ENCODE data around the gene PEX10.

DNA sequence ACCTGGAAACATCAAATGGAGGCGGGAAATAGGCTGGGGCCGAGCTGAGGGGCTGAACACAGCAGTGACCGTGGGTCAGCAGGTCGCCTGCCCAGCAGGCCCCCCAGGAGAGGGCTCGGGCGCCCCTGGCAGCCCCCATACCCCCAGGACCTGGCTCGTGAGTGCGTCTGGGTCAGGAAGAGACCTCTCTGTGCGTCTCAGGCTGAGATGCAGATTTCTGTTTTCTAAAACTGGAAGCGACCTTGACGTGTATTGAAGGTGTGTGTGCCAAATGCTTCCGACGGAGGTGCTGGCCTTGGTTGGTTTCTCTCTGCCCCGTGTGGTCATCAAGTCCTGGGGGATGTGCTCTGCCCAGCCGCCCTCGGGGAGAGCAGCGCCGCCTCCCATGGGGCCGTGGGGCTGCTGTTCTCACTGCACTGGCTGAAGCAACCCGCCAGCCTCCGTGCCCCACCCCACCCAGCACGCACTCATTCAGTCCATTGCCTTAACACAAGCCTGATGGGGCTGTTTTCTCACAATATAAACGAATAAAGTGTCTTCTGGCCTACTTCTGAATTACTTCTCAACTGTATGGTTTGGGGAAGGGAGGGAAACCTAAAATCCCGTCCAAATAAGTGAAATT lies 7.4 kb downstream of the PEX10 start:
- TF ChIP-seq POLR2A (IDR thresholded peaks at IDR 0.05; ENCODE audit: extremely low read depth, insufficient read length) = no peak
- TF ChIP-seq, protein P1, sequence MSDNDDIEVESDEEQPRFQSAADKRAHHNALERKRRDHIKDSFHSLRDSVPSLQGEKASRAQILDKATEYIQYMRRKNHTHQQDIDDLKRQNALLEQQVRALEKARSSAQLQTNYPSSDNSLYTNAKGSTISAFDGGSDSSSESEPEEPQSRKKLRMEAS (IDR thresholded peaks at IDR 0.05; ENCODE audit: low read depth, low read length) = no peak
- TF ChIP-seq, protein P2, sequence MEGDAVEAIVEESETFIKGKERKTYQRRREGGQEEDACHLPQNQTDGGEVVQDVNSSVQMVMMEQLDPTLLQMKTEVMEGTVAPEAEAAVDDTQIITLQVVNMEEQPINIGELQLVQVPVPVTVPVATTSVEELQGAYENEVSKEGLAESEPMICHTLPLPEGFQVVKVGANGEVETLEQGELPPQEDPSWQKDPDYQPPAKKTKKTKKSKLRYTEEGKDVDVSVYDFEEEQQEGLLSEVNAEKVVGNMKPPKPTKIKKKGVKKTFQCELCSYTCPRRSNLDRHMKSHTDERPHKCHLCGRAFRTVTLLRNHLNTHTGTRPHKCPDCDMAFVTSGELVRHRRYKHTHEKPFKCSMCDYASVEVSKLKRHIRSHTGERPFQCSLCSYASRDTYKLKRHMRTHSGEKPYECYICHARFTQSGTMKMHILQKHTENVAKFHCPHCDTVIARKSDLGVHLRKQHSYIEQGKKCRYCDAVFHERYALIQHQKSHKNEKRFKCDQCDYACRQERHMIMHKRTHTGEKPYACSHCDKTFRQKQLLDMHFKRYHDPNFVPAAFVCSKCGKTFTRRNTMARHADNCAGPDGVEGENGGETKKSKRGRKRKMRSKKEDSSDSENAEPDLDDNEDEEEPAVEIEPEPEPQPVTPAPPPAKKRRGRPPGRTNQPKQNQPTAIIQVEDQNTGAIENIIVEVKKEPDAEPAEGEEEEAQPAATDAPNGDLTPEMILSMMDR (IDR thresholded peaks at IDR 0.05; ENCODE audit: low read depth, low read length) = no peak
- no peak for TF ChIP-seq MYC (IDR thresholded peaks at IDR 0.05; ENCODE audit: low read depth, low read length)
